HEK293 (cell line): ENCODE data around the gene ASCC3.

Source experiments
- CTCF ChIA-PET: fragments of 350-600 bp; formaldehyde crosslinking; extraction: SDS; loops from one replicate; lab custom pipeline; 2021; ENCODE audit warnings: antibody characterized with exemption; lab: Yijun Ruan, JAX
- POLR2A ChIA-PET: fragments of 300-600 bp; formaldehyde crosslinking; extraction: SDS; loops from one replicate; lab custom pipeline; 2020; ENCODE audit warnings: antibody characterized with exemption, inconsistent platforms; lab: Yijun Ruan, JAX
- H3K27ac ChIP-seq: fragments of 200-500 bp; sonication (Bioruptor generic); 2 replicates; pipeline ENCODE4 v1.5.1; 2014; ENCODE audit warnings: low read depth, low read length, control low read depth, inconsistent platforms; ENCODE audit errors: extremely low read depth
- H3K36me3 ChIP-seq, 2 experiments: fragments of 200-500 bp in 1 of 2; sonication (Bioruptor generic) in 1 of 2; 1 replicate in 1 of 2; 2 replicates in 1 of 2; pipeline ENCODE4 v1.5.1; 2014 to 2017; ENCODE audit warnings: inconsistent platforms in 2 of 2, low read length in 2 of 2; ENCODE audit not compliant: control insufficient read depth in 2 of 2, insufficient read depth in 1 of 2
- H3K4me1 ChIP-seq: fragments of 200-500 bp; sonication (Bioruptor generic); 2 replicates; pipeline ENCODE4 v1.5.1; 2014; ENCODE audit warnings: mild to moderate bottlenecking, low read length, inconsistent platforms; ENCODE audit not compliant: control insufficient read depth, insufficient read depth
- H3K4me3 ChIP-seq: 2 replicates; pipeline ENCODE4 v1.5.1; 2011; ENCODE audit warnings: low read depth, mild to moderate bottlenecking, control low read depth, low read length, moderate library complexity
- H3K9me3 ChIP-seq: fragments of 200-500 bp; sonication (Bioruptor generic); 2 replicates; pipeline ENCODE4 v1.5.1; 2014; ENCODE audit warnings: low read depth, low read length, inconsistent platforms; ENCODE audit not compliant: control insufficient read depth, insufficient read depth
- BCL11B ChIP-seq: fragments of 450-650 bp; formaldehyde crosslinking; IDR thresholded peaks from 2 replicates; pipeline ENCODE4 v1.5.1; 2016; ENCODE audit warnings: low read depth, missing biosample characterization, missing genetic modification characterization
- HOXC10 ChIP-seq: sonication (generic); formaldehyde crosslinking; IDR thresholded peaks from 2 replicates; pipeline ENCODE4 v1.8.1; 2023; ENCODE audit warnings: mild to moderate bottlenecking, missing genetic modification reagents
- SCRT2 ChIP-seq: fragments of 450-650 bp; formaldehyde crosslinking; IDR thresholded peaks from 2 replicates; pipeline ENCODE4 v1.5.1; 2016; ENCODE audit warnings: missing biosample characterization, missing genetic modification characterization
- TRIM28 ChIP-seq: IDR thresholded peaks from 2 replicates; pipeline ENCODE4 v1.6.1; 2011; ENCODE audit warnings: low read length, control low read depth, borderline replicate concordance
- ZNF175 ChIP-seq: fragments of 450-650 bp; formaldehyde crosslinking; IDR thresholded peaks from 2 replicates; pipeline ENCODE4 v1.5.1; 2016; ENCODE audit warnings: missing biosample characterization, missing genetic modification characterization
- ZNF366 ChIP-seq: fragments of 450-650 bp; formaldehyde crosslinking; conservative IDR thresholded peaks from 2 replicates; pipeline ENCODE4 v1.5.1; 2016; ENCODE audit warnings: missing biosample characterization, missing genetic modification characterization
- ZNF48 ChIP-seq: fragments of 450-650 bp; formaldehyde crosslinking; IDR thresholded peaks from 2 replicates; pipeline ENCODE4 v1.5.1; 2016; ENCODE audit warnings: missing biosample characterization, missing genetic modification characterization
- ZNF600 ChIP-seq: fragments of 450-650 bp; formaldehyde crosslinking; IDR thresholded peaks from 2 replicates; pipeline ENCODE4 v1.5.1; 2016; ENCODE audit warnings: missing biosample characterization, missing genetic modification characterization
- ZNF654 ChIP-seq: fragments of 450-650 bp; formaldehyde crosslinking; IDR thresholded peaks from 2 replicates; pipeline ENCODE4 v1.5.1; 2016; ENCODE audit warnings: low read depth, missing biosample characterization, missing genetic modification characterization
- ZNF664 ChIP-seq: fragments of 450-650 bp; formaldehyde crosslinking; IDR thresholded peaks from 2 replicates; pipeline ENCODE4 v1.5.1; 2016; ENCODE audit warnings: missing biosample characterization, missing genetic modification characterization
- ZNF768 ChIP-seq: fragments of 450-650 bp; formaldehyde crosslinking; IDR thresholded peaks from 2 replicates; pipeline ENCODE4 v1.5.1; 2018; ENCODE audit warnings: missing biosample characterization, mild to moderate bottlenecking, missing genetic modification characterization
- TF ChIP-seq, protein P1 (sequence below): fragments of 450-650 bp; formaldehyde crosslinking; IDR thresholded peaks from 2 replicates; pipeline ENCODE4 v1.5.1; 2017; ENCODE audit warnings: missing biosample characterization, missing genetic modification characterization
- TF ChIP-seq, protein P2 (sequence below): fragments of 450-650 bp; formaldehyde crosslinking; IDR thresholded peaks from 2 replicates; pipeline ENCODE4 v1.5.1; 2016; ENCODE audit warnings: missing biosample characterization, missing genetic modification characterization

ASCC3 gene

DNA sequence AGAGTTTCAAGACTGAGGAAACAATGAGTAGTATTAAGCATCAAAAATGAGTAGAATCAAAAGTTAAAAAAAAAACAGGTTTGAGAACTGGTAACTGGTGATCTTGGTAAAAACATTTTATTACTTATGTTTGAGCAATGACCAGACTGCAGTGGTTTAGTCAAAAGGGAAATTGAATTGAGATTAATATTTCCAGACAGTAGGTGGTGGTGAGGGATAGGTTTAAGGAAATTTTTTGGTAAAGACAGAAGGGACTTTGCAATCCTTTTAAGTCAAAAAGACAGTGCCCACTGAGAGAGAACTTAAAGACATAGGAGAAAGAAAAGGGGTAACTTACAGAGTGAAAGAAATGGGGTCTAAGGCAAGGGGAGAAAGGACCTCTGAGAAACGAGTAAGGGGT, 156.9 kb downstream of the ASCC3 start:
- Histone ChIP-seq H3K4me1 (0 out of 2 replicates have a peak, but pooled peaks cover 2% of the 10 kb centered on the region), H3K9me3 (no peaks in the 10 kb centered on the region), H3K4me3 (no peak overlapping the region), H3K36me3 (peaks cover 0 to 16% of the 10 kb centered on the region in 2 experiments; a peak in 1 of 3 replicates), H3K27ac (no peak overlapping the region)
- CTCF ChIA-PET = no interaction called here
- POLR2A ChIA-PET = no interaction called here
- TF ChIP-seq, protein P1, sequence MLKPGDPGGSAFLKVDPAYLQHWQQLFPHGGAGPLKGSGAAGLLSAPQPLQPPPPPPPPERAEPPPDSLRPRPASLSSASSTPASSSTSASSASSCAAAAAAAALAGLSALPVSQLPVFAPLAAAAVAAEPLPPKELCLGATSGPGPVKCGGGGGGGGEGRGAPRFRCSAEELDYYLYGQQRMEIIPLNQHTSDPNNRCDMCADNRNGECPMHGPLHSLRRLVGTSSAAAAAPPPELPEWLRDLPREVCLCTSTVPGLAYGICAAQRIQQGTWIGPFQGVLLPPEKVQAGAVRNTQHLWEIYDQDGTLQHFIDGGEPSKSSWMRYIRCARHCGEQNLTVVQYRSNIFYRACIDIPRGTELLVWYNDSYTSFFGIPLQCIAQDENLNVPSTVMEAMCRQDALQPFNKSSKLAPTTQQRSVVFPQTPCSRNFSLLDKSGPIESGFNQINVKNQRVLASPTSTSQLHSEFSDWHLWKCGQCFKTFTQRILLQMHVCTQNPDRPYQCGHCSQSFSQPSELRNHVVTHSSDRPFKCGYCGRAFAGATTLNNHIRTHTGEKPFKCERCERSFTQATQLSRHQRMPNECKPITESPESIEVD (tag by site-specific recombination) = no peak
- TF ChIP-seq, all 188 proteins: peak for 0

DNA sequence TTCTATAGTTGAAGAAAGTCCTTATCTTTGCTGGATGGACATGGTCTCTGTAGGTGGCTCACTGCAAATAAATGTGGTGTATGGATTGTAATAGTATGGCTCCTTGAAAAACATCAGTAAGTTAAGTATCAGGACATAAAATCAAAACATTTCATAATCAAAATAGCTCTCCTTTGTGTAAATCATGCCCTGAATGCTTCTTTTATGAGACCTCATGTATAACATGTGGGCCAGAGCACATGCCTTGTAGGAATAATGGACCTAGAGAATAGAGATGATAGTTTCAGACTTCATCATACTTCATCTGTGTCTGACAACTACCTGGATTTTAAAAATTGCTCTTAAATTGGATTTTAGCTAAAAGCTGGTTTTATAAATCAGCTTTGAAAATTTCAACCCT, 159.9 kb downstream of the ASCC3 start:
- Histone ChIP-seq H3K4me3 (no peak overlapping the region), H3K9me3 (no peaks in the 10 kb centered on the region), H3K27ac (no peak overlapping the region), H3K36me3 (peaks cover 0 to 19% of the 10 kb centered on the region in 2 experiments; a peak in 1 of 3 replicates), H3K4me1 (0 out of 2 replicates have a peak, but pooled peaks cover 2% of the 10 kb centered on the region)
- TF ChIP-seq HOXC10 (no peak), ZNF175 (no peak), ZNF600 (tag by site-specific recombination) (no peak), TRIM28 (no peak), SCRT2 (tag by site-specific recombination) (no peak), BCL11B (tag by site-specific recombination) (no peak)
- ChIA-PET CTCF (interaction anchor here (0.6 to 2.1 kb wide), 4 partner anchors 10 to 475 kb away, joined by 3 to 8 read pairs (median 5); no protein-coding TSS in a partner anchor), POLR2A (interaction anchor here (0.7 kb wide), 1 partner anchor 227 kb away, joined by 3 read pairs; no protein-coding TSS in a partner anchor)

DNA sequence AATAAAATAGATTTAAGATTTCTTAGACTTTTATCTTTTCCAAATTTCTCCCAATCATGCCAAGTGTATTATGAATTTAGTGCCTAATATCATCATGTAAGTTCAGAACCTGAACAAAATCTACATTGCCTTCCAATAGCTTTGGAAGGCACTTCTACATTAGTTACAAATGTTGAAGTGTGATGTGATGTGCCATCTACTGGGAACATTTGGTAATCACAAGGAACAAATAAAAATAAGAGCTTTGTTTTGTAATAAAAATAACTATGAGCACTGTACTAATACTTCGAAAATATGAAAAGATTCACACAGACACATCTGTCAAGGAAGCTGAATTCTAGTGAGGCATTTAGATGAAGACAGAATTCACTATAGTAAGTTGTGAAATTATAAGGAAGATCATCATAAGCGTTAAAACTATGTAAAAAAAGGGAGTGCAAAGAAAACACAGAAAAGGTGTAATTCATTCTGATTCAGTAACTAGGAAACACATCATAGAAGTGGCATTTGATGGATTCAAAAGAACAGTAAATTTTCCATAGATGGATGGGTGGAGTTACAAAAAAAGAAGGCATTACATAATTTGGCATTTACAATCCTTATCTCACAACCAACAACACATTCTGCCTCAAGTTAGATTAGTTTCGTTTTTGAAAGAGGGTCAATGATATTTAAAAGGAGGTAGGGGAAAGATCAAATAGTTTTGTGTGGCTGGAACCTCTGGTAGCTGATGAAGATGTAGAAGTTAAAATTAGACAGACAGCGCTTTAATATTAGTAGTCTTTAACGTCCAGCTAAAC, 161.0 kb downstream of the ASCC3 start:
- Histone ChIP-seq H3K9me3 (no peaks in the 10 kb centered on the region), H3K4me1 (0 out of 2 replicates have a peak, but pooled peaks cover 2% of the 10 kb centered on the region), H3K27ac (no peak overlapping the region), H3K4me3 (no peak overlapping the region), H3K36me3 (peaks cover 0 to 19% of the 10 kb centered on the region in 2 experiments; a peak in 1 of 3 replicates)
- POLR2A ChIA-PET = interaction anchor here (1.3 kb wide), 1 partner anchor 161 kb away, joined by 5 read pairs; the partner anchor contains the start of gene ASCC3
- CTCF ChIA-PET = interaction anchor here (0.6 to 2.1 kb wide), 29 partner anchors 9 to 852 kb away, joined by 3 to 10 read pairs (median 4); no protein-coding TSS in a partner anchor
- TF ChIP-seq ZNF654 (tag by site-specific recombination) (peak; percentile 49), ZNF366 (0 out of 2 replicates have a peak, but pooled peaks have one; percentile 25)
- TF ChIP-seq, protein P2, sequence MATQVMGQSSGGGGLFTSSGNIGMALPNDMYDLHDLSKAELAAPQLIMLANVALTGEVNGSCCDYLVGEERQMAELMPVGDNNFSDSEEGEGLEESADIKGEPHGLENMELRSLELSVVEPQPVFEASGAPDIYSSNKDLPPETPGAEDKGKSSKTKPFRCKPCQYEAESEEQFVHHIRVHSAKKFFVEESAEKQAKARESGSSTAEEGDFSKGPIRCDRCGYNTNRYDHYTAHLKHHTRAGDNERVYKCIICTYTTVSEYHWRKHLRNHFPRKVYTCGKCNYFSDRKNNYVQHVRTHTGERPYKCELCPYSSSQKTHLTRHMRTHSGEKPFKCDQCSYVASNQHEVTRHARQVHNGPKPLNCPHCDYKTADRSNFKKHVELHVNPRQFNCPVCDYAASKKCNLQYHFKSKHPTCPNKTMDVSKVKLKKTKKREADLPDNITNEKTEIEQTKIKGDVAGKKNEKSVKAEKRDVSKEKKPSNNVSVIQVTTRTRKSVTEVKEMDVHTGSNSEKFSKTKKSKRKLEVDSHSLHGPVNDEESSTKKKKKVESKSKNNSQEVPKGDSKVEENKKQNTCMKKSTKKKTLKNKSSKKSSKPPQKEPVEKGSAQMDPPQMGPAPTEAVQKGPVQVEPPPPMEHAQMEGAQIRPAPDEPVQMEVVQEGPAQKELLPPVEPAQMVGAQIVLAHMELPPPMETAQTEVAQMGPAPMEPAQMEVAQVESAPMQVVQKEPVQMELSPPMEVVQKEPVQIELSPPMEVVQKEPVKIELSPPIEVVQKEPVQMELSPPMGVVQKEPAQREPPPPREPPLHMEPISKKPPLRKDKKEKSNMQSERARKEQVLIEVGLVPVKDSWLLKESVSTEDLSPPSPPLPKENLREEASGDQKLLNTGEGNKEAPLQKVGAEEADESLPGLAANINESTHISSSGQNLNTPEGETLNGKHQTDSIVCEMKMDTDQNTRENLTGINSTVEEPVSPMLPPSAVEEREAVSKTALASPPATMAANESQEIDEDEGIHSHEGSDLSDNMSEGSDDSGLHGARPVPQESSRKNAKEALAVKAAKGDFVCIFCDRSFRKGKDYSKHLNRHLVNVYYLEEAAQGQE = no peak

DNA sequence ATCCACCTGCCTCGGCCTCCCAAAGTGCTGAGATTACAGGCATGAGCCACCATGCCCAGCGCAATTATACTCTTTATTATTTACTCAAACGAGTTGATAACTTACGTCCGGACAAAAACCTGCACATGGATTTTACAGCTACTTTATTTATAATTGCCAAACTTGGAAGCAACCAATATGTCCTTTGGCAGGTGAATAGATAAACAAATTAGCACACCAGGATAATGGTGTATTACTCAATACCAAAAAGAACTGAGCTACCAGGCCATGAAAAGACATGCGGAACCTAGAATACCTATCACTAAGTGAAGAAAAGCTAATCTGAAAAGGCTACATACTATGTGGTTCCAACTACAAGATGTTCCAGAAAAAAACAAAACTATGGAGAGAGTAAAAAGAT, 168.1 kb downstream of the ASCC3 start:
- ChIA-PET CTCF (no interaction called here), POLR2A (no interaction called here)
- no peak overlapping the region for H3K27ac ChIP-seq
- peaks cover 0 to 14% of the 10 kb centered on the region in 2 experiments; a peak in 1 of 3 replicates for H3K36me3 ChIP-seq
- no peaks in the 10 kb centered on the region for H3K4me1 ChIP-seq
- TF ChIP-seq ZNF664 (no peak), ZNF768 (tag by site-specific recombination) (no peak), ZNF48 (tag by site-specific recombination) (no peak)
- H3K4me3 ChIP-seq = no peak overlapping the region
- no peaks in the 10 kb centered on the region for H3K9me3 ChIP-seq
